ENCODE data around the gene TBX5. TPM values are rescaled to one million over a fixed set of nuclear protein-coding genes. Genes with fewer than 3 reads are reported as not detected.

TBX5 gene
- polyA plus RNA-seq, 1 of the 3 experiments (the other 2 are of a cell fraction): not detected

DNA sequence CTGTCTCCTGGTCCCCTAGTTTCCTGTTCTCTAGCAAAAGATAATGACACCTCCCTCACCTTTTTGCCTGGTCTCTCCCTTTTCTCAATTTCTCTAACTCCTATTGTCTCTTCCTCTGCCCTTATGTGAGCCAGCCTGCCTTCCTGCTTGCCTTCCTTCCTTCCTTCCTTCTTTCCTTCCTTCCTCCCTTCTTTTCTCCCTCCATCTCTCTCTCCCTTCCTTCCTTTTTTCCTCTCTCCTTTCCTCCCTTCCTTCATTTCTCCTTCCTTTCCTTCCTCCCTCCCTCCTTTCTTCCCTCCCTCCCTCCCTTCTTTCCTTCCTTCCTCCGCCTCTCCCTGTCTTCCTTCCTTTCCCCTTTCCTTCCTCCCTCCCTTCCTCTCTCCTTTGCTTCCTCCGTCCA lies 45.7 kb upstream of the TBX5 start (continued):
- TF ChIP-seq, protein P1, sequence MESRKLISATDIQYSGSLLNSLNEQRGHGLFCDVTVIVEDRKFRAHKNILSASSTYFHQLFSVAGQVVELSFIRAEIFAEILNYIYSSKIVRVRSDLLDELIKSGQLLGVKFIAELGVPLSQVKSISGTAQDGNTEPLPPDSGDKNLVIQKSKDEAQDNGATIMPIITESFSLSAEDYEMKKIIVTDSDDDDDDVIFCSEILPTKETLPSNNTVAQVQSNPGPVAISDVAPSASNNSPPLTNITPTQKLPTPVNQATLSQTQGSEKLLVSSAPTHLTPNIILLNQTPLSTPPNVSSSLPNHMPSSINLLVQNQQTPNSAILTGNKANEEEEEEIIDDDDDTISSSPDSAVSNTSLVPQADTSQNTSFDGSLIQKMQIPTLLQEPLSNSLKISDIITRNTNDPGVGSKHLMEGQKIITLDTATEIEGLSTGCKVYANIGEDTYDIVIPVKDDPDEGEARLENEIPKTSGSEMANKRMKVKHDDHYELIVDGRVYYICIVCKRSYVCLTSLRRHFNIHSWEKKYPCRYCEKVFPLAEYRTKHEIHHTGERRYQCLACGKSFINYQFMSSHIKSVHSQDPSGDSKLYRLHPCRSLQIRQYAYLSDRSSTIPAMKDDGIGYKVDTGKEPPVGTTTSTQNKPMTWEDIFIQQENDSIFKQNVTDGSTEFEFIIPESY (IDR thresholded peaks at IDR 0.05; ENCODE audit: borderline replicate concordance, low read depth): no peak
- no peak for TF ChIP-seq NRF1 (IDR thresholded peaks at IDR 0.05; ENCODE audit: low read depth, low read length)
- no peak for TF ChIP-seq JUND (IDR thresholded peaks at IDR 0.05)
- TF ChIP-seq, protein P2, sequence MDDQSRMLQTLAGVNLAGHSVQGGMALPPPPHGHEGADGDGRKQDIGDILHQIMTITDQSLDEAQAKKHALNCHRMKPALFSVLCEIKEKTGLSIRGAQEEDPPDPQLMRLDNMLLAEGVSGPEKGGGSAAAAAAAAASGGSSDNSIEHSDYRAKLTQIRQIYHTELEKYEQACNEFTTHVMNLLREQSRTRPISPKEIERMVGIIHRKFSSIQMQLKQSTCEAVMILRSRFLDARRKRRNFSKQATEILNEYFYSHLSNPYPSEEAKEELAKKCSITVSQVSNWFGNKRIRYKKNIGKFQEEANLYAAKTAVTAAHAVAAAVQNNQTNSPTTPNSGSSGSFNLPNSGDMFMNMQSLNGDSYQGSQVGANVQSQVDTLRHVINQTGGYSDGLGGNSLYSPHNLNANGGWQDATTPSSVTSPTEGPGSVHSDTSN (IDR thresholded peaks at IDR 0.05): no peak
- TF ChIP-seq POLR2AphosphoS5 (IDR thresholded peaks at IDR 0.05; ENCODE audit: low read depth, low read length): no peak
- TF ChIP-seq ELF1 (IDR thresholded peaks at IDR 0.05): no peak
- no peak for TF ChIP-seq TCF12 (IDR thresholded peaks at IDR 0.05)
- TF ChIP-seq TAF1 (IDR thresholded peaks at IDR 0.05; ENCODE audit: borderline replicate concordance, low read depth, low read length): no peak

DNA sequence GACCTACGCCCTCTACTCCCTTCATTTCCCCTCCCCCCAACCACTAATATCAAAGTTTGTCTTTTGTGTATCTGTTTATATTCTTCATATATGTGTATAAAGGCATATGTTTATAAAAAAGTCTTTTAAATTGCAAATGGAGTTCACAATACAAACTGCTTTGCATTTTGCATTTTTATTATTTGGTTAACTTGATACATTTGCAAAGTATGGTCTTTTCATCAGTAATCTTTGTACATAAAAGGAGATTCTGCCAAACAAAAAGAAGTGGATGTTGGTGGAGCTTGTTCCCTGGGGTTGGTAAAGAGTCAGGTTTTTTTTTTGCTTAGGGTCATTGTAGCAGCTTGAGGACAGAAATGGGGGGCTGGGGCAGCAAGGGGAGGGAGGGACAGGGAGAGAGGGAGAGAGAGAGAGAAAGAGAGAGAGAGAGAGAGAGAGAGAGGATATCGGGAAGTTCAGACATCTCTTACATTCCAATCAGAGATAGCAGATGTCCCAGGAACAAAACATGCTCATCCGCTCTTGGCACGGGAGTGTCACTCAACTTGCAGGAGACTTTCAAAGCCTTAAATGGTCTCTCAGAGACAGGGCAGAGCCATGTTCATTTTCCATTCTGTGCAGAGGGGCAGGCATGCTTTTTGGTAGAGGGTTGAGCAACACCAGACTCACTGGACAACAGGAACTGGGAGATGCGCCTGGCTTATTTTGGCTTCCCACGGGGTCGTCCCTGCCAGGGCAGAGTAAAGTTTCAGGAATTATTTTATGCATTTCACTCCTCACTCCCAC lies 44.8 kb upstream of the TBX5 start:
- CTCF ChIA-PET: no interaction called here
- no peak overlapping the region for H3K4me2 ChIP-seq
- H3K4me3 ChIP-seq (ENCODE audit: low read depth in 2 of 2, low read length in 1 of 2): no peak overlapping the region
- H3K9me3 ChIP-seq: no peaks in the 10 kb centered on the region
- WGBS (ENCODE audit: low lambda C conversion rate): under 1% methylated on average over 7 of the region's 7 CpGs
- H4K20me1 ChIP-seq (ENCODE audit: insufficient read depth): no peaks in the 10 kb centered on the region
- no peaks in the 10 kb centered on the region for H3K4me1 ChIP-seq (ENCODE audit: control insufficient read depth in 1 of 2, insufficient read depth in 2 of 2, low read depth in 1 of 2, low read length in 1 of 2)
- no peak overlapping the region for H3K27ac ChIP-seq (ENCODE audit: low read depth in 2 of 2, low read length in 1 of 2)
- H3K9me2 ChIP-seq: no peaks in the 10 kb centered on the region
- no peaks in the 10 kb centered on the region for H3K36me3 ChIP-seq (replicated peaks in 1 of 2; ENCODE audit: control insufficient read depth in 1 of 2, insufficient read depth in 2 of 2, low read length in 1 of 2)
- H3K9ac ChIP-seq: no peak overlapping the region
- no peak for DNase-seq
- H2AFZ ChIP-seq (ENCODE audit: low read depth): no peak overlapping the region
- H3F3A ChIP-seq (replicated peaks; ENCODE audit: insufficient read depth): no peaks in the 10 kb centered on the region
- H3K27me3 ChIP-seq (ENCODE audit: insufficient read depth): peaks cover 27% of the 10 kb centered on the region
- no peaks in the 10 kb centered on the region for H3K79me2 ChIP-seq (ENCODE audit: insufficient read depth)
- POLR2A ChIA-PET: no interaction called here
- TF ChIP-seq, protein P1 (IDR thresholded peaks at IDR 0.05; ENCODE audit: borderline replicate concordance, low read depth): no peak
- TF ChIP-seq NRF1 (IDR thresholded peaks at IDR 0.05; ENCODE audit: low read depth, low read length): no peak
- TF ChIP-seq, protein P3, sequence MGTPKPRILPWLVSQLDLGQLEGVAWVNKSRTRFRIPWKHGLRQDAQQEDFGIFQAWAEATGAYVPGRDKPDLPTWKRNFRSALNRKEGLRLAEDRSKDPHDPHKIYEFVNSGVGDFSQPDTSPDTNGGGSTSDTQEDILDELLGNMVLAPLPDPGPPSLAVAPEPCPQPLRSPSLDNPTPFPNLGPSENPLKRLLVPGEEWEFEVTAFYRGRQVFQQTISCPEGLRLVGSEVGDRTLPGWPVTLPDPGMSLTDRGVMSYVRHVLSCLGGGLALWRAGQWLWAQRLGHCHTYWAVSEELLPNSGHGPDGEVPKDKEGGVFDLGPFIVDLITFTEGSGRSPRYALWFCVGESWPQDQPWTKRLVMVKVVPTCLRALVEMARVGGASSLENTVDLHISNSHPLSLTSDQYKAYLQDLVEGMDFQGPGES (IDR thresholded peaks at IDR 0.05; ENCODE audit: low read depth, low read length): no peak
- no peak for TF ChIP-seq EZH2phosphoT487 (IDR thresholded peaks at IDR 0.05; ENCODE audit: borderline replicate concordance, low read depth)
- no peak for TF ChIP-seq ELF1 (IDR thresholded peaks at IDR 0.05)
- no peak for TF ChIP-seq SMC3 (IDR thresholded peaks at IDR 0.05; ENCODE audit: low read depth, low read length)
- TF ChIP-seq YY1 (IDR thresholded peaks at IDR 0.05; ENCODE audit: low read depth): no peak
- no peak for TF ChIP-seq RAD21 (IDR thresholded peaks at IDR 0.05; ENCODE audit: low read length)
- no peak for TF ChIP-seq RCOR1 (IDR thresholded peaks at IDR 0.05; ENCODE audit: low read length)
- TF ChIP-seq MEF2A (IDR thresholded peaks at IDR 0.05; ENCODE audit: borderline replicate concordance, low read depth): no peak
- TF ChIP-seq POLR2AphosphoS5 (IDR thresholded peaks at IDR 0.05; ENCODE audit: low read depth, low read length): no peak
- TF ChIP-seq, protein P4, sequence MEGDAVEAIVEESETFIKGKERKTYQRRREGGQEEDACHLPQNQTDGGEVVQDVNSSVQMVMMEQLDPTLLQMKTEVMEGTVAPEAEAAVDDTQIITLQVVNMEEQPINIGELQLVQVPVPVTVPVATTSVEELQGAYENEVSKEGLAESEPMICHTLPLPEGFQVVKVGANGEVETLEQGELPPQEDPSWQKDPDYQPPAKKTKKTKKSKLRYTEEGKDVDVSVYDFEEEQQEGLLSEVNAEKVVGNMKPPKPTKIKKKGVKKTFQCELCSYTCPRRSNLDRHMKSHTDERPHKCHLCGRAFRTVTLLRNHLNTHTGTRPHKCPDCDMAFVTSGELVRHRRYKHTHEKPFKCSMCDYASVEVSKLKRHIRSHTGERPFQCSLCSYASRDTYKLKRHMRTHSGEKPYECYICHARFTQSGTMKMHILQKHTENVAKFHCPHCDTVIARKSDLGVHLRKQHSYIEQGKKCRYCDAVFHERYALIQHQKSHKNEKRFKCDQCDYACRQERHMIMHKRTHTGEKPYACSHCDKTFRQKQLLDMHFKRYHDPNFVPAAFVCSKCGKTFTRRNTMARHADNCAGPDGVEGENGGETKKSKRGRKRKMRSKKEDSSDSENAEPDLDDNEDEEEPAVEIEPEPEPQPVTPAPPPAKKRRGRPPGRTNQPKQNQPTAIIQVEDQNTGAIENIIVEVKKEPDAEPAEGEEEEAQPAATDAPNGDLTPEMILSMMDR (IDR thresholded peaks at IDR 0.05): no peak
- no peak for TF ChIP-seq GABPA (IDR thresholded peaks at IDR 0.05; ENCODE audit: low read depth)
- TF ChIP-seq TEAD4 (IDR thresholded peaks at IDR 0.05; ENCODE audit: borderline replicate concordance, insufficient read depth): no peak
- TF ChIP-seq FOSL2 (IDR thresholded peaks at IDR 0.05; ENCODE audit: borderline replicate concordance, low read depth): no peak
- TF ChIP-seq, protein P5, sequence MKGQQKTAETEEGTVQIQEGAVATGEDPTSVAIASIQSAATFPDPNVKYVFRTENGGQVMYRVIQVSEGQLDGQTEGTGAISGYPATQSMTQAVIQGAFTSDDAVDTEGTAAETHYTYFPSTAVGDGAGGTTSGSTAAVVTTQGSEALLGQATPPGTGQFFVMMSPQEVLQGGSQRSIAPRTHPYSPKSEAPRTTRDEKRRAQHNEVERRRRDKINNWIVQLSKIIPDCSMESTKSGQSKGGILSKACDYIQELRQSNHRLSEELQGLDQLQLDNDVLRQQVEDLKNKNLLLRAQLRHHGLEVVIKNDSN (IDR thresholded peaks at IDR 0.05; ENCODE audit: borderline replicate concordance, low read depth): no peak
- no peak for TF ChIP-seq EP300 (IDR thresholded peaks at IDR 0.05; ENCODE audit: borderline replicate concordance in 1 of 2, low read depth in 1 of 2, low read length in 1 of 2)

All from SK-N-SH (cell line).